ENCODE results near the gene EPS8L3.

- no peak for TF ChIP-seq CTCF (conservative IDR thresholded peaks at IDR 0.05; ENCODE audit: low read depth, low read length)
- no peak for TF ChIP-seq MAZ (IDR thresholded peaks at IDR 0.05; ENCODE audit: borderline replicate concordance, low read depth, low read length)
- TF ChIP-seq POLR2A (IDR thresholded peaks at IDR 0.05; ENCODE audit: low read depth, low read length): no peak
- TF ChIP-seq RFX5 (IDR thresholded peaks at IDR 0.05; ENCODE audit: low read depth, low read length): no peak
- TF ChIP-seq FOS (IDR thresholded peaks at IDR 0.05; ENCODE audit: low read depth, low read length): no peak
- no peak for TF ChIP-seq ELK1 (IDR thresholded peaks at IDR 0.05; ENCODE audit: borderline replicate concordance, low read depth, low read length)
- no peak for TF ChIP-seq CEBPB (IDR thresholded peaks at IDR 0.05; ENCODE audit: low read depth, low read length)
- TF ChIP-seq RAD21 (IDR thresholded peaks at IDR 0.05; ENCODE audit: low read length): no peak
- no peak for TF ChIP-seq SMC3 (IDR thresholded peaks at IDR 0.05; ENCODE audit: low read depth, low read length)
- TF ChIP-seq MAFK (IDR thresholded peaks at IDR 0.05; ENCODE audit: low read depth, low read length): no peak
- no peak for TF ChIP-seq CHD1 (IDR thresholded peaks at IDR 0.05; ENCODE audit: low read depth, low read length)
- TF ChIP-seq MXI1 (IDR thresholded peaks at IDR 0.05; ENCODE audit: borderline replicate concordance, low read depth, low read length): no peak
- no peak for TF ChIP-seq USF2 (IDR thresholded peaks at IDR 0.05; ENCODE audit: low read depth, low read length)
- TF ChIP-seq NFE2L2 (IDR thresholded peaks at IDR 0.05; ENCODE audit: low read depth, low read length): no peak
These were observed 34.9 kb downstream of the EPS8L3 start for GRCh38 chr1:109728870-109729269.

Data from IMR-90 (cell line).